IMR-90 (cell line): ENCODE measurements around the gene DMRT1. TPM values are rescaled to one million over a fixed set of nuclear protein-coding genes. Genes with fewer than 3 reads are reported as not detected.

Experiments
- ATAC-seq: fragments of 200-7000 bp; cut with Tn5 transposase; 2 replicates; pipeline ENCODE4 v1.9.1; 2020; ENCODE audit warnings: low read depth, mild to moderate bottlenecking, moderate library complexity
- BruUV-seq: library from RNA; stranded (reverse); fragments of 400-500 nt; replicated peaks from 2 replicates; lab custom pipeline; 2021; lab: Mats Ljungman, UMichigan
- CTCF ChIA-PET: fragments of 300-600 bp; formaldehyde crosslinking; extraction: SDS; loops from one replicate; lab custom pipeline; 2021; ENCODE audit warnings: antibody characterized with exemption; lab: Yijun Ruan, JAX
- POLR2A ChIA-PET: fragments of 300-600 bp; sonication (Branson Sonifier 250); formaldehyde crosslinking; loops from one replicate; lab custom pipeline; 2022; ENCODE audit warnings: antibody characterized with exemption; ENCODE audit not compliant: unreplicated experiment; lab: Charles Lee
- DNase-seq: peaks from one replicate; pipeline ENCODE4 v3.0.0; 2013
- H2AFZ ChIP-seq: replicated peaks from 2 replicates; pipeline ENCODE3; 2013; ENCODE audit warnings: low read length, mild to moderate bottlenecking; ENCODE audit not compliant: poor library complexity
- H2AK5ac ChIP-seq: 2 replicates; pipeline ENCODE4 v1.6.1; 2013; ENCODE audit warnings: low read depth, low read length, inconsistent platforms
- H2AK9ac ChIP-seq: replicated peaks from 2 replicates; pipeline ENCODE3; 2013; ENCODE audit warnings: mild to moderate bottlenecking, low read depth, low read length, moderate library complexity; ENCODE audit not compliant: poor library complexity
- H2BK120ac ChIP-seq: 2 replicates; pipeline ENCODE4 v1.6.1; 2013; ENCODE audit warnings: low read depth, low read length, inconsistent platforms
- H2BK15ac ChIP-seq: 3 replicates; pipeline ENCODE4 v1.6.1; 2013; ENCODE audit warnings: low read depth, low read length, inconsistent platforms
- H2BK20ac ChIP-seq: 2 replicates; pipeline ENCODE4 v1.6.1; 2013; ENCODE audit warnings: low read depth, mild to moderate bottlenecking, inconsistent platforms, low read length, moderate library complexity
- H2BK5ac ChIP-seq: 2 replicates; pipeline ENCODE4 v1.6.1; 2013; ENCODE audit warnings: mild to moderate bottlenecking, low read depth, low read length, inconsistent platforms; ENCODE audit not compliant: poor library complexity, severe bottlenecking
- H3K14ac ChIP-seq: replicated peaks from 2 replicates; pipeline ENCODE4 v1.6.1; 2013; ENCODE audit warnings: low read depth, low read length, inconsistent platforms
- H3K18ac ChIP-seq: 2 replicates; pipeline ENCODE4 v1.6.1; 2013; ENCODE audit warnings: low read depth, low read length, control low read depth
- H3K23ac ChIP-seq: 2 replicates; pipeline ENCODE4 v1.6.1; 2013; ENCODE audit warnings: low read depth, low read length, inconsistent platforms
- H3K27ac ChIP-seq: 2 replicates; pipeline ENCODE4 v1.5.1; 2013; ENCODE audit warnings: mild to moderate bottlenecking, control low read depth, low read length; ENCODE audit not compliant: insufficient read depth
- H3K27me3 ChIP-seq: 2 replicates; pipeline ENCODE4 v1.6.1; 2013; ENCODE audit warnings: low read length; ENCODE audit not compliant: control insufficient read depth, insufficient read depth
- H3K36me3 ChIP-seq: 2 replicates; pipeline ENCODE4 v1.6.1; 2013; ENCODE audit warnings: low read length, mixed read lengths; ENCODE audit not compliant: control insufficient read depth, insufficient read depth
- H3K4ac ChIP-seq: 2 replicates; pipeline ENCODE4 v1.6.1; 2013; ENCODE audit warnings: low read depth, low read length, inconsistent platforms
- H3K4me1 ChIP-seq: 2 replicates; pipeline ENCODE4 v1.6.1; 2013; ENCODE audit warnings: low read length, mixed read lengths; ENCODE audit not compliant: control insufficient read depth, insufficient read depth
- H3K4me2 ChIP-seq: 2 replicates; pipeline ENCODE4 v1.6.1; 2013; ENCODE audit warnings: low read depth, mild to moderate bottlenecking, control low read depth, low read length, moderate library complexity
- H3K4me3 ChIP-seq: 2 replicates; pipeline ENCODE4 v1.5.1; 2013; ENCODE audit warnings: low read depth, mild to moderate bottlenecking, control low read depth, low read length, moderate library complexity; ENCODE audit not compliant: insufficient read depth
- H3K56ac ChIP-seq: 2 replicates; pipeline ENCODE4 v1.6.1; 2013; ENCODE audit warnings: low read length, inconsistent platforms; ENCODE audit not compliant: insufficient read depth; ENCODE audit errors: extremely low read depth
- H3K79me1 ChIP-seq, 2 experiments: 2 replicates each; pipeline ENCODE4 v1.6.1; 2013; ENCODE audit warnings: low read length in 2 of 2, inconsistent platforms in 1 of 2, low read depth in 1 of 2
- H3K9ac ChIP-seq: 2 replicates; pipeline ENCODE4 v1.6.1; 2013; ENCODE audit warnings: low read depth, low read length, control low read depth
- H3K9me1 ChIP-seq: 2 replicates; pipeline ENCODE4 v1.6.1; 2013; ENCODE audit warnings: low read length, inconsistent platforms; ENCODE audit not compliant: insufficient read depth
- H3K9me3 ChIP-seq: 2 replicates; pipeline ENCODE4 v1.6.1; 2013; ENCODE audit warnings: low read length; ENCODE audit not compliant: control insufficient read depth, insufficient read depth
- H4K20me1 ChIP-seq: 2 replicates; pipeline ENCODE4 v1.6.1; 2013; ENCODE audit warnings: low read length, inconsistent platforms; ENCODE audit not compliant: insufficient read depth
- H4K5ac ChIP-seq: 2 replicates; pipeline ENCODE4 v1.6.1; 2013; ENCODE audit warnings: mild to moderate bottlenecking, low read depth, low read length, control low read depth
- H4K8ac ChIP-seq, 2 experiments: 2 replicates each; pipeline ENCODE4 v1.6.1; 2013; ENCODE audit warnings: low read depth in 2 of 2, low read length in 2 of 2, control low read depth in 1 of 2, inconsistent platforms in 1 of 2
- H4K91ac ChIP-seq: 2 replicates; pipeline ENCODE4 v1.6.1; 2013; ENCODE audit warnings: low read depth, low read length, inconsistent platforms; ENCODE audit not compliant: insufficient read depth
- CHD1 ChIP-seq: IDR thresholded peaks from 2 replicates; pipeline ENCODE4 v1.6.1; 2012; ENCODE audit warnings: low read depth, low read length, improper control_type of control experiment
- MAFK ChIP-seq: IDR thresholded peaks from 2 replicates; pipeline ENCODE4 v1.6.1; 2012; ENCODE audit warnings: low read depth, low read length, improper control_type of control experiment
- MXI1 ChIP-seq: IDR thresholded peaks from 2 replicates; pipeline ENCODE4 v1.6.1; 2012; ENCODE audit warnings: low read depth, mild to moderate bottlenecking, low read length, moderate library complexity, borderline replicate concordance
- NFE2L2 ChIP-seq: fragments of 150-350 bp; IDR thresholded peaks from 2 replicates; pipeline ENCODE4 v1.6.1; 2016; ENCODE audit warnings: low read depth, mild to moderate bottlenecking, low read length
- POLR2A ChIP-seq: IDR thresholded peaks from 2 replicates; pipeline ENCODE4 v1.6.1; 2012; ENCODE audit warnings: mild to moderate bottlenecking, low read depth, low read length
- WGBS, 2 experiments: methylation state at CpG; one replicate each; pipeline versions ENCODE4 v1.1.5 to v1.1.7; 2013; ENCODE audit warnings: missing lambda C conversion rate in 2 of 2; ENCODE audit not compliant: insufficient read length in 1 of 2; ENCODE audit errors: extremely low coverage in 2 of 2; 5-methylcytosine and 5-hydroxymethylcytosine counted together
- dilution Hi-C: fragments of 300-500 bp; cut with HindIII; formaldehyde crosslinking; loops from one replicate; pipeline ENCODE4 v1.14.3; 2018; ENCODE audit warnings: low sequenced_read_pairs; ENCODE audit not compliant: unreplicated experiment
- in situ Hi-C: fragments of 300-500 bp; cut with MboI; formaldehyde crosslinking; loops from 3 replicates; pipeline ENCODE4 v1.14.3; 2019; ENCODE audit warnings: low sequenced_read_pairs, inconsistent platforms, mixed read lengths
- intact Hi-C: fragments of 100-400 bp; cut with micrococcal nuclease; formaldehyde crosslinking; loops from 2 replicates; pipeline ENCODE4 v1.10.0; 2022
- polyA plus RNA-seq, 3 experiments: library from polyadenylated mRNA; depleted of rRNA; stranded (reverse); fragments of >200 nt; gene quantifications; 2 replicates each; pipeline ENCODE4 v1.2.3, GENCODE V29; 2012; ENCODE audit warnings: low replicate concordance in 1 of 3
- total RNA-seq: library from RNA; depleted of rRNA; stranded (reverse); fragments of >200 nt; gene quantifications from 2 replicates; pipeline ENCODE4 v1.2.3, GENCODE V29; 2012
- TF ChIP-seq, protein P1 (sequence below): fragments of 150-350 bp; IDR thresholded peaks from 2 replicates; pipeline ENCODE4 v1.6.1; 2017; ENCODE audit warnings: mild to moderate bottlenecking, antibody characterized with exemption, low read length, low read depth
- TF ChIP-seq, protein P2 (sequence below): fragments of 150-350 bp; IDR thresholded peaks from 2 replicates; pipeline ENCODE4 v1.6.1; 2016; ENCODE audit warnings: low read depth, mild to moderate bottlenecking, low read length, moderate library complexity, borderline replicate concordance

DMRT1 gene
- total and polyA plus RNA-seq, 2 of the 4 experiments (the other 2 are of a cell fraction), result not detected

DNA sequence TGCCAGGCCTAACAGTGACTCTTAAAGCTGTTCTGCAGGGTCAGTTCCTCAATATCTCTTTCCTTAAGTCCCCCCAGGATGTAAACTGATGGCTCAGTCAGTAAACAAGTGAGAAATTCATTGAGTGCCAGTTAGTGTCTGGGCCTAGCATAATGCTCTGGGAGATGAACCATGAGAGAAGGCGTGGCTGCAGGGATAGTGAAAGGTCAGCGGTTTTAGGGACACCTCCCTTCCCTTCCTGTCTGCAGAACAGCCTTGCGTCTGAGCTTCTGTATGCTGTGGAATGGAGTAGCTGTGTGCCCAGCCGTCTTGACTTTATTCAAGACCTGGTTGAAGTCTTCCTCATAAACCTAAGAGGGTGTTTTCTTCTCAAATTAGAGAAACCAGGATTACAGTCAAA, 88.2 kb downstream of the DMRT1 start:
- dilution Hi-C loops, result no loop called here
- no peak for ATAC-seq

More for the DNA sequence above, 88.2 kb downstream of the DMRT1 start:
- H3K9me3 ChIP-seq, result no peaks in the 10 kb centered on the region
- H3K9me1 ChIP-seq, result no peaks in the 10 kb centered on the region
- CTCF ChIA-PET, result no interaction called here
- no peak overlapping the region for H2BK120ac ChIP-seq
- H3K4me2 ChIP-seq, result no peak overlapping the region
- H3K79me1 ChIP-seq, result no peaks in the 10 kb centered on the region
- H3K27me3 ChIP-seq, result peaks cover 3% of the 10 kb centered on the region
- no peak overlapping the region for H3K4me3 ChIP-seq
- H3K18ac ChIP-seq, result no peak overlapping the region
- no TSS peak for BruUV-seq
- H2BK5ac ChIP-seq, result no peak overlapping the region
- TF ChIP-seq CHD1, result no peak
- TF ChIP-seq NFE2L2, result no peak
- TF ChIP-seq, protein P1, sequence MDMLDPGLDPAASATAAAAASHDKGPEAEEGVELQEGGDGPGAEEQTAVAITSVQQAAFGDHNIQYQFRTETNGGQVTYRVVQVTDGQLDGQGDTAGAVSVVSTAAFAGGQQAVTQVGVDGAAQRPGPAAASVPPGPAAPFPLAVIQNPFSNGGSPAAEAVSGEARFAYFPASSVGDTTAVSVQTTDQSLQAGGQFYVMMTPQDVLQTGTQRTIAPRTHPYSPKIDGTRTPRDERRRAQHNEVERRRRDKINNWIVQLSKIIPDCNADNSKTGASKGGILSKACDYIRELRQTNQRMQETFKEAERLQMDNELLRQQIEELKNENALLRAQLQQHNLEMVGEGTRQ, result no peak
- TF ChIP-seq MXI1, result no peak
- TF ChIP-seq, protein P2, sequence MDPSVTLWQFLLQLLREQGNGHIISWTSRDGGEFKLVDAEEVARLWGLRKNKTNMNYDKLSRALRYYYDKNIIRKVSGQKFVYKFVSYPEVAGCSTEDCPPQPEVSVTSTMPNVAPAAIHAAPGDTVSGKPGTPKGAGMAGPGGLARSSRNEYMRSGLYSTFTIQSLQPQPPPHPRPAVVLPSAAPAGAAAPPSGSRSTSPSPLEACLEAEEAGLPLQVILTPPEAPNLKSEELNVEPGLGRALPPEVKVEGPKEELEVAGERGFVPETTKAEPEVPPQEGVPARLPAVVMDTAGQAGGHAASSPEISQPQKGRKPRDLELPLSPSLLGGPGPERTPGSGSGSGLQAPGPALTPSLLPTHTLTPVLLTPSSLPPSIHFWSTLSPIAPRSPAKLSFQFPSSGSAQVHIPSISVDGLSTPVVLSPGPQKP, result no peak
- peak; percentile 19; the same call in 1 of the 2 replicates for TF ChIP-seq MAFK
- no peak for TF ChIP-seq POLR2A
- POLR2A ChIA-PET, result no interaction called here
- WGBS, 2 experiments, result 40% methylated on average over 1 of the region's 4 CpGs; no CpG with 5 or more reads in 1 of the 2 experiments
- H4K91ac ChIP-seq, result no peak overlapping the region
- H2AK5ac ChIP-seq, result no peak overlapping the region
- H3K4ac ChIP-seq, result no peak overlapping the region
- H3K4me1 ChIP-seq, result no peaks in the 10 kb centered on the region
- H2BK20ac ChIP-seq, result no peak overlapping the region
- H3K9ac ChIP-seq, result no peak overlapping the region
- no peak overlapping the region for H2BK15ac ChIP-seq
- in situ Hi-C loops, result no loop called here
- no peak overlapping the region for H3K23ac ChIP-seq
- no peak overlapping the region for H2AFZ ChIP-seq
- no peak for DNase-seq
- no peak overlapping the region for H3K14ac ChIP-seq
- intact Hi-C loops, result no loop called here
- H4K8ac ChIP-seq, result no peak overlapping the region
- no peak overlapping the region for H2AK9ac ChIP-seq
- H4K5ac ChIP-seq, result no peak overlapping the region
- H3K56ac ChIP-seq, result no peak overlapping the region
- no peaks in the 10 kb centered on the region for H3K36me3 ChIP-seq
- no peaks in the 10 kb centered on the region for H4K20me1 ChIP-seq
- no peak overlapping the region for H3K27ac ChIP-seq
